Measurements from ENCODE around the gene TMEM223. TPM values are rescaled to one million over a fixed set of nuclear protein-coding genes. Genes with fewer than 3 reads are reported as not detected.

The TMEM223 gene
- total and polyA plus RNA-seq, 9 of the 15 experiments (the other 6 are each of a cell fraction or from before 2014, with no cell fraction given) = 5.9 to 34.5 (median 19.6) TPM

- no peak for TF ChIP-seq POLR3G (IDR thresholded peaks at IDR 0.05; ENCODE audit: extremely low read depth, insufficient read length, insufficient replicate concordance)
- TF ChIP-seq, protein P1, sequence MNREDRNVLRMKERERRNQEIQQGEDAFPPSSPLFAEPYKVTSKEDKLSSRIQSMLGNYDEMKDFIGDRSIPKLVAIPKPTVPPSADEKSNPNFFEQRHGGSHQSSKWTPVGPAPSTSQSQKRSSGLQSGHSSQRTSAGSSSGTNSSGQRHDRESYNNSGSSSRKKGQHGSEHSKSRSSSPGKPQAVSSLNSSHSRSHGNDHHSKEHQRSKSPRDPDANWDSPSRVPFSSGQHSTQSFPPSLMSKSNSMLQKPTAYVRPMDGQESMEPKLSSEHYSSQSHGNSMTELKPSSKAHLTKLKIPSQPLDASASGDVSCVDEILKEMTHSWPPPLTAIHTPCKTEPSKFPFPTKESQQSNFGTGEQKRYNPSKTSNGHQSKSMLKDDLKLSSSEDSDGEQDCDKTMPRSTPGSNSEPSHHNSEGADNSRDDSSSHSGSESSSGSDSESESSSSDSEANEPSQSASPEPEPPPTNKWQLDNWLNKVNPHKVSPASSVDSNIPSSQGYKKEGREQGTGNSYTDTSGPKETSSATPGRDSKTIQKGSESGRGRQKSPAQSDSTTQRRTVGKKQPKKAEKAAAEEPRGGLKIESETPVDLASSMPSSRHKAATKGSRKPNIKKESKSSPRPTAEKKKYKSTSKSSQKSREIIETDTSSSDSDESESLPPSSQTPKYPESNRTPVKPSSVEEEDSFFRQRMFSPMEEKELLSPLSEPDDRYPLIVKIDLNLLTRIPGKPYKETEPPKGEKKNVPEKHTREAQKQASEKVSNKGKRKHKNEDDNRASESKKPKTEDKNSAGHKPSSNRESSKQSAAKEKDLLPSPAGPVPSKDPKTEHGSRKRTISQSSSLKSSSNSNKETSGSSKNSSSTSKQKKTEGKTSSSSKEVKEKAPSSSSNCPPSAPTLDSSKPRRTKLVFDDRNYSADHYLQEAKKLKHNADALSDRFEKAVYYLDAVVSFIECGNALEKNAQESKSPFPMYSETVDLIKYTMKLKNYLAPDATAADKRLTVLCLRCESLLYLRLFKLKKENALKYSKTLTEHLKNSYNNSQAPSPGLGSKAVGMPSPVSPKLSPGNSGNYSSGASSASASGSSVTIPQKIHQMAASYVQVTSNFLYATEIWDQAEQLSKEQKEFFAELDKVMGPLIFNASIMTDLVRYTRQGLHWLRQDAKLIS (CRISPR knock-in tag; IDR thresholded peaks at IDR 0.05) = no peak
- TF ChIP-seq TARDBP (IDR thresholded peaks at IDR 0.05) = peak; percentile 43; the same call in 1 of the 2 replicates
- TF ChIP-seq NCOA4 (IDR thresholded peaks at IDR 0.05; ENCODE audit: partially characterized antibody) = no peak
- TF ChIP-seq HMGN3 (IDR thresholded peaks at IDR 0.05; ENCODE audit: borderline replicate concordance, extremely low read depth, insufficient read length, low read depth, low read length) = peak; percentile 76
- TF ChIP-seq KDM5B (IDR thresholded peaks at IDR 0.05; ENCODE audit: insufficient replicate concordance, low read depth, low read length) = peak; percentile 44
- TF ChIP-seq CBX8 (IDR thresholded peaks at IDR 0.05; ENCODE audit: borderline replicate concordance, extremely low read depth, low read depth, low read length, poor library complexity, severe bottlenecking) = no peak
- no peak for TF ChIP-seq ZNF384 (IDR thresholded peaks at IDR 0.05; ENCODE audit: low read depth, low read length)
- TF ChIP-seq EP400 (IDR thresholded peaks at IDR 0.05) = peak; percentile 91
- peak; percentile 82 for TF ChIP-seq REST (IDR thresholded peaks at IDR 0.05; ENCODE audit: borderline replicate concordance)
- TF ChIP-seq REST (CRISPR knock-in tag; IDR thresholded peaks at IDR 0.05; ENCODE audit: low read depth) = no peak
- no peak for TF ChIP-seq ZNF41 (CRISPR knock-in tag; conservative IDR thresholded peaks at IDR 0.05)
- TF ChIP-seq MAFK (IDR thresholded peaks at IDR 0.05; ENCODE audit: low read length) = peak; percentile 4; the same call in 1 of the 2 replicates
- TF ChIP-seq ELK3 (CRISPR knock-in tag; IDR thresholded peaks at IDR 0.05) = no peak
Observed at GRCh38 chr11:62771144-62772021, 20.4 kb downstream of the TMEM223 start, which contains the start of gene TAF6L (continued).

Measured in K562 (cell line).